ENCODE measurements around the gene NDUFC1. TPM values are rescaled to one million over a fixed set of nuclear protein-coding genes. Genes with fewer than 3 reads are reported as not detected.

The NDUFC1 gene
- total and polyA plus RNA-seq, 2 of the 4 experiments (the other 2 are of a cell fraction): 25.1 to 65.1 TPM

GRCh38 chr4:139311909-139312308 is 9.6 kb upstream of the NDUFC1 start:
- peaks cover 0 to 29% of the 10 kb centered on the region in 2 experiments; a peak in 2 of 4 replicates for H3K79me1 ChIP-seq (ENCODE audit: low read depth in 1 of 2, low read length in 2 of 2)

More at GRCh38 chr4:139311909-139312308, 9.6 kb upstream of the NDUFC1 start:
- H3K27me3 ChIP-seq (ENCODE audit: control insufficient read depth, insufficient read depth, low read length): no peaks in the 10 kb centered on the region
- H2BK5ac ChIP-seq (ENCODE audit: low read depth, low read length, poor library complexity, severe bottlenecking): no peak overlapping the region
- H3K9ac ChIP-seq (ENCODE audit: low read depth, low read length): no peak overlapping the region
- H4K5ac ChIP-seq (ENCODE audit: low read depth, low read length): no peak overlapping the region
- no peak overlapping the region for H2AK9ac ChIP-seq (replicated peaks; ENCODE audit: low read depth, low read length, poor library complexity)
- no peak overlapping the region for H3K4ac ChIP-seq (ENCODE audit: low read depth, low read length)
- H4K8ac ChIP-seq (ENCODE audit: low read depth in 2 of 2, low read length in 2 of 2): no peak overlapping the region
- no CpG with 5 or more reads among the region's 3 CpGs for WGBS, 2 experiments (ENCODE audit: extremely low coverage in 2 of 2, insufficient read length in 1 of 2)
- peaks cover 75% of the 10 kb centered on the region for H4K20me1 ChIP-seq (ENCODE audit: insufficient read depth, low read length)
- no TSS peak for BruUV-seq (replicated peaks)
- ATAC-seq (ENCODE audit: low read depth) (peak; percentile 61), DNase-seq (no peak)
- H3K23ac ChIP-seq (ENCODE audit: low read depth, low read length): no peak overlapping the region
- no peak for TF ChIP-seq NFE2L2 (IDR thresholded peaks at IDR 0.05; ENCODE audit: low read depth, low read length)
- TF ChIP-seq, protein P1, sequence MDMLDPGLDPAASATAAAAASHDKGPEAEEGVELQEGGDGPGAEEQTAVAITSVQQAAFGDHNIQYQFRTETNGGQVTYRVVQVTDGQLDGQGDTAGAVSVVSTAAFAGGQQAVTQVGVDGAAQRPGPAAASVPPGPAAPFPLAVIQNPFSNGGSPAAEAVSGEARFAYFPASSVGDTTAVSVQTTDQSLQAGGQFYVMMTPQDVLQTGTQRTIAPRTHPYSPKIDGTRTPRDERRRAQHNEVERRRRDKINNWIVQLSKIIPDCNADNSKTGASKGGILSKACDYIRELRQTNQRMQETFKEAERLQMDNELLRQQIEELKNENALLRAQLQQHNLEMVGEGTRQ (IDR thresholded peaks at IDR 0.05; ENCODE audit: low read depth, low read length): no peak
- TF ChIP-seq SMC3 (IDR thresholded peaks at IDR 0.05; ENCODE audit: low read depth, low read length): no peak
- no peak for TF ChIP-seq MAZ (IDR thresholded peaks at IDR 0.05; ENCODE audit: borderline replicate concordance, low read depth, low read length)
- TF ChIP-seq MXI1 (IDR thresholded peaks at IDR 0.05; ENCODE audit: borderline replicate concordance, low read depth, low read length): no peak
- no peak for TF ChIP-seq RFX5 (IDR thresholded peaks at IDR 0.05; ENCODE audit: low read depth, low read length)
- no peak for TF ChIP-seq BHLHE40 (IDR thresholded peaks at IDR 0.05; ENCODE audit: low read depth, low read length)
- TF ChIP-seq CTCF (conservative IDR thresholded peaks at IDR 0.05; ENCODE audit: low read depth, low read length): no peak
- no peak for TF ChIP-seq POLR2A (IDR thresholded peaks at IDR 0.05; ENCODE audit: low read depth, low read length)
- no peak for TF ChIP-seq RCOR1 (IDR thresholded peaks at IDR 0.05; ENCODE audit: insufficient replicate concordance, low read length)
- no peak for TF ChIP-seq RAD21 (IDR thresholded peaks at IDR 0.05; ENCODE audit: low read length)
- TF ChIP-seq CEBPB (IDR thresholded peaks at IDR 0.05; ENCODE audit: low read depth, low read length): no peak
- no peak for TF ChIP-seq FOS (IDR thresholded peaks at IDR 0.05; ENCODE audit: low read depth, low read length)
- no peak overlapping the region for H4K91ac ChIP-seq (ENCODE audit: insufficient read depth, low read depth, low read length)
- ChIA-PET POLR2A (ENCODE audit: unreplicated experiment) (interaction anchor here (1.2 kb wide), 1 partner anchor 11 kb away, joined by 3 read pairs; the partner anchor contains the start of gene NAA15), CTCF (interaction anchor here (0.7 kb wide), 1 partner anchor 66 kb away, joined by 3 read pairs; no protein-coding TSS in a partner anchor)
- dilution Hi-C loops (cut with HindIII; ENCODE audit: low sequenced_read_pairs, unreplicated experiment) (no loop called here), in situ Hi-C loops (cut with MboI; ENCODE audit: low sequenced_read_pairs) (no loop called here), intact Hi-C loops (cut with micrococcal nuclease) (no loop called here)
- H2AK5ac ChIP-seq (ENCODE audit: low read depth, low read length): no peak overlapping the region
- H3K18ac ChIP-seq (ENCODE audit: low read depth, low read length): no peak overlapping the region
- H2BK120ac ChIP-seq (ENCODE audit: low read depth, low read length): no peak overlapping the region
- H3K9me3 ChIP-seq (ENCODE audit: control insufficient read depth, insufficient read depth, low read length): no peaks in the 10 kb centered on the region
- peaks cover 3% of the 10 kb centered on the region; the same call in 1 of the 2 replicates for H3K4me1 ChIP-seq (ENCODE audit: control insufficient read depth, insufficient read depth, low read length)
- 0 out of 2 replicates have a peak, but pooled peaks cover 2% of the 10 kb centered on the region for H3K9me1 ChIP-seq (ENCODE audit: insufficient read depth, low read length)
- H3K36me3 ChIP-seq (ENCODE audit: control insufficient read depth, insufficient read depth, low read length): peaks cover 3% of the 10 kb centered on the region; the same call in 1 of the 2 replicates
- H3K56ac ChIP-seq (ENCODE audit: extremely low read depth, insufficient read depth, low read length): no peak overlapping the region
- H2BK15ac ChIP-seq (ENCODE audit: low read depth, low read length): no peak overlapping the region
- H3K14ac ChIP-seq (replicated peaks; ENCODE audit: low read depth, low read length): no peak overlapping the region
- H3K4me2 ChIP-seq (ENCODE audit: low read depth, low read length): peak overlapping the region; percentile 8; the same call in 1 of the 2 replicates
- H2AFZ ChIP-seq (replicated peaks; ENCODE audit: low read length, poor library complexity): no peak overlapping the region
- no peak overlapping the region for H2BK20ac ChIP-seq (ENCODE audit: low read depth, low read length)
- H3K27ac ChIP-seq (ENCODE audit: insufficient read depth, low read length): no peak overlapping the region
- H3K4me3 ChIP-seq (ENCODE audit: insufficient read depth, low read depth, low read length): no peak overlapping the region

Measured in IMR-90 (cell line).